H1 (cell line): Measurements from ENCODE around the gene FGD6. TPM values are rescaled to one million over a fixed set of nuclear protein-coding genes. Genes with fewer than 3 reads are reported as not detected.
A peak's percentile ranks its signal among the peaks of the same experiment; 100 is the strongest.

Experiments
- CTCF ChIA-PET: fragments of 300-600 bp; sonication (Branson Sonifier 250); formaldehyde crosslinking; loops from one replicate; lab custom pipeline; 2021; ENCODE audit not compliant: partially characterized antibody; lab: Charles Lee
- POLR2A ChIA-PET: fragments of 300-600 bp; sonication (Branson Sonifier 250); formaldehyde crosslinking; loops from one replicate; lab custom pipeline; 2021; ENCODE audit warnings: inconsistent platforms; ENCODE audit not compliant: partially characterized antibody; lab: Charles Lee
- DNase-seq, 2 experiments: peaks; one replicate each; pipeline versions ENCODE4 v3.0.0 to v3.0.0-alpha.2; 2010 to 2022; ENCODE audit warnings: low spot score in 2 of 2, low read depth in 1 of 2, mixed read lengths in 1 of 2
- FAIRE-seq: peaks from 2 replicates; lab custom pipeline; 2011; peaks lifted over from hg19 to GRCh38; lab: Jason Lieb, UNC
- H2AFZ ChIP-seq: 2 replicates; pipeline ENCODE4 v1.8.1; 2012; ENCODE audit warnings: low read length, inconsistent platforms
- H2AK5ac ChIP-seq: 2 replicates; pipeline ENCODE4 v1.6.1; 2013; ENCODE audit warnings: low read depth, low read length
- H2BK120ac ChIP-seq: replicated peaks from 2 replicates; pipeline ENCODE3; 2013; ENCODE audit warnings: low read depth, low read length, inconsistent platforms
- H2BK12ac ChIP-seq: 2 replicates; pipeline ENCODE4 v1.6.1; 2013; ENCODE audit warnings: low read depth, low read length
- H2BK15ac ChIP-seq: 2 replicates; pipeline ENCODE4 v1.6.1; 2013; ENCODE audit warnings: low read length
- H2BK20ac ChIP-seq: 2 replicates; pipeline ENCODE4 v1.6.1; 2013; ENCODE audit warnings: low read length
- H2BK5ac ChIP-seq: 2 replicates; pipeline ENCODE4 v1.6.1; 2013; ENCODE audit warnings: low read depth, low read length
- H3K14ac ChIP-seq: 2 replicates; pipeline ENCODE4 v1.6.1; 2013; ENCODE audit warnings: inconsistent platforms; ENCODE audit not compliant: insufficient read length
- H3K18ac ChIP-seq: 2 replicates; pipeline ENCODE4 v1.6.1; 2013; ENCODE audit warnings: low read length; ENCODE audit errors: extremely low read depth
- H3K23ac ChIP-seq: 2 replicates; pipeline ENCODE4 v1.6.1; 2013; ENCODE audit warnings: inconsistent platforms; ENCODE audit not compliant: insufficient read length
- H3K23me2 ChIP-seq: 2 replicates; pipeline ENCODE4 v1.6.1; 2013; ENCODE audit warnings: low read depth, low read length
- H3K27ac ChIP-seq: 2 replicates; pipeline ENCODE4 v1.6.1; 2011; ENCODE audit warnings: low read depth, low read length, inconsistent platforms
- H3K27me3 ChIP-seq, 4 experiments: replicated peaks in 1 of 4; 1 replicate in 1 of 4; 2 replicates in 3 of 4; pipeline versions ENCODE4 v1.6.1 to v1.8.1; 2011 to 2013; ENCODE audit warnings: low read length in 3 of 4, mild to moderate bottlenecking in 3 of 4, inconsistent platforms in 2 of 4, mixed read lengths in 2 of 4, moderate library complexity in 1 of 4; ENCODE audit not compliant: control insufficient read depth in 3 of 4, insufficient read depth in 3 of 4; ENCODE audit errors: extremely low read depth in 1 of 4
- H3K36me3 ChIP-seq, 4 experiments: 2 replicates each; pipeline versions ENCODE4 v1.6.1 to v1.8.1; 2011 to 2013; ENCODE audit warnings: mild to moderate bottlenecking in 4 of 4, low read length in 3 of 4, moderate library complexity in 2 of 4, control low read depth in 1 of 4, inconsistent platforms in 1 of 4; ENCODE audit not compliant: insufficient read depth in 4 of 4, control insufficient read depth in 2 of 4
- H3K4ac ChIP-seq: replicated peaks from 2 replicates; pipeline ENCODE3; 2013; ENCODE audit warnings: low read length, low read depth, mixed read lengths, inconsistent platforms; ENCODE audit not compliant: insufficient read length
- H3K4me1 ChIP-seq, 4 experiments: replicated peaks in 1 of 4; 1 replicate in 1 of 4; 2 replicates in 3 of 4; pipeline versions ENCODE4 v1.6.1 to v1.8.1; 2011 to 2013; ENCODE audit warnings: low read length in 3 of 4, inconsistent platforms in 2 of 4, mixed read lengths in 1 of 4; ENCODE audit not compliant: insufficient read depth in 4 of 4, control insufficient read depth in 3 of 4
- H3K4me2 ChIP-seq, 2 experiments: 2 replicates each; pipeline versions ENCODE4 v1.6.1 to v1.8.1; 2011 to 2013; ENCODE audit warnings: low read depth in 2 of 2, low read length in 2 of 2, control low read depth in 1 of 2, inconsistent platforms in 1 of 2, mild to moderate bottlenecking in 1 of 2; ENCODE audit not compliant: insufficient read depth in 1 of 2
- H3K4me3 ChIP-seq, 4 experiments: fragments of 200-600, 300-600 bp in 1 of 4; sonication (generic), shearing (Covaris generic), sonication (Bioruptor Twin) in 1 of 4; 2 replicates each; pipeline versions ENCODE4 v1.5.1 to v1.8.1; 2011 to 2016; ENCODE audit warnings: low read length in 4 of 4, low read depth in 3 of 4, control low read depth in 2 of 4, inconsistent platforms in 2 of 4, mild to moderate bottlenecking in 2 of 4, mixed read lengths in 1 of 4, moderate library complexity in 1 of 4; ENCODE audit not compliant: insufficient read depth in 2 of 4; ENCODE audit errors: extremely low read depth in 1 of 4
- H3K56ac ChIP-seq: replicated peaks from 2 replicates; pipeline ENCODE3; 2013; ENCODE audit warnings: low read depth, mild to moderate bottlenecking, mixed read lengths, low read length, inconsistent platforms; ENCODE audit not compliant: insufficient read length
- H3K79me1 ChIP-seq: 2 replicates; pipeline ENCODE4 v1.6.1; 2013; ENCODE audit warnings: low read depth, low read length, control low read depth
- H3K79me2 ChIP-seq, 2 experiments: 2 replicates each; pipeline versions ENCODE4 v1.6.1 to v1.8.1; 2012 to 2013; ENCODE audit warnings: low read length in 2 of 2, mild to moderate bottlenecking in 2 of 2, inconsistent platforms in 1 of 2; ENCODE audit not compliant: insufficient read depth in 2 of 2, control insufficient read depth in 1 of 2
- H3K9ac ChIP-seq, 4 experiments: replicated peaks in 1 of 4; 1 replicate in 1 of 4; 2 replicates in 3 of 4; pipeline versions ENCODE4 v1.6.1 to v1.8.1; 2011 to 2013; ENCODE audit warnings: low read depth in 3 of 4, low read length in 3 of 4, control low read depth in 2 of 4, mild to moderate bottlenecking in 2 of 4, moderate library complexity in 2 of 4, inconsistent platforms in 1 of 4; ENCODE audit errors: extremely low read depth in 1 of 4
- H3K9me3 ChIP-seq, 2 experiments: 2 replicates each; pipeline versions ENCODE4 v1.6.1 to v1.8.1; 2012 to 2013; ENCODE audit warnings: mild to moderate bottlenecking in 2 of 2, moderate library complexity in 2 of 2, control low read depth in 1 of 2, inconsistent platforms in 1 of 2, low read depth in 1 of 2, low read length in 1 of 2, mixed read lengths in 1 of 2; ENCODE audit not compliant: insufficient read depth in 2 of 2
- H4K20me1 ChIP-seq, 2 experiments: replicated peaks in 1 of 2; 2 replicates each; pipeline versions ENCODE3 to v1.8.1; 2011 to 2013; ENCODE audit warnings: inconsistent platforms in 2 of 2, low read length in 2 of 2, mild to moderate bottlenecking in 1 of 2; ENCODE audit not compliant: insufficient read depth in 2 of 2, control insufficient read depth in 1 of 2
- H4K5ac ChIP-seq: 2 replicates; pipeline ENCODE4 v1.6.1; 2013; ENCODE audit warnings: low read length, low read depth, mixed read lengths, inconsistent platforms; ENCODE audit not compliant: insufficient read length
- H4K8ac ChIP-seq: 2 replicates; pipeline ENCODE4 v1.8.0; 2013; ENCODE audit warnings: mild to moderate bottlenecking, moderate library complexity, low read length, inconsistent platforms; ENCODE audit not compliant: insufficient read depth; ENCODE audit errors: extremely low read depth
- H4K91ac ChIP-seq: replicated peaks from 2 replicates; pipeline ENCODE3; 2013; ENCODE audit warnings: low read length, mixed read lengths, inconsistent platforms; ENCODE audit not compliant: insufficient read length
- WGBS, 2 experiments: shearing (Covaris generic) in 1 of 2; methylation state at CpG; one replicate each; pipeline versions ENCODE4 v1.1.6 to v1.1.7; 2013 to 2015; ENCODE audit warnings: low lambda C conversion rate in 2 of 2, mixed read lengths in 2 of 2, inconsistent platforms in 1 of 2, low coverage in 1 of 2, missing lambda C conversion rate in 1 of 2; ENCODE audit not compliant: insufficient replicate concordance in 2 of 2, insufficient coverage in 1 of 2, insufficient read length in 1 of 2; ENCODE audit errors: extremely low coverage in 1 of 2, missing lambda C conversion rate in 1 of 2; 5-methylcytosine and 5-hydroxymethylcytosine counted together
- polyA plus RNA-seq, 7 experiments: library from polyadenylated mRNA; depleted of rRNA in 3 of 7; stranded (reverse) in 5 of 7; unstranded in 2 of 7; fragments of >200 nt in 5 of 7; fragments of 200-250 nt in 2 of 7; gene quantifications; 1 replicate in 5 of 7; 2 replicates in 1 of 7; 4 replicates in 1 of 7; pipeline versions ENCODE4 v1.2.1 to v1.2.3, GENCODE V29; 2011 to 2013; ENCODE audit warnings: missing spikeins in 2 of 7, mixed read lengths in 2 of 7
- total RNA-seq: library from RNA; stranded (reverse); fragmentation: NEBNext Ultra II Directional; extraction: Animal tissue kit (Norgen Biotek cat#: 25700); gene quantifications from 2 replicates; pipeline ENCODE4 v1.2.1, GENCODE V29; 2021

The FGD6 gene
- total and polyA plus RNA-seq, 2 of the 8 experiments (the other 6 are each of a cell fraction or from before 2014, with no cell fraction given), result 12.2 to 24.3 TPM

DNA sequence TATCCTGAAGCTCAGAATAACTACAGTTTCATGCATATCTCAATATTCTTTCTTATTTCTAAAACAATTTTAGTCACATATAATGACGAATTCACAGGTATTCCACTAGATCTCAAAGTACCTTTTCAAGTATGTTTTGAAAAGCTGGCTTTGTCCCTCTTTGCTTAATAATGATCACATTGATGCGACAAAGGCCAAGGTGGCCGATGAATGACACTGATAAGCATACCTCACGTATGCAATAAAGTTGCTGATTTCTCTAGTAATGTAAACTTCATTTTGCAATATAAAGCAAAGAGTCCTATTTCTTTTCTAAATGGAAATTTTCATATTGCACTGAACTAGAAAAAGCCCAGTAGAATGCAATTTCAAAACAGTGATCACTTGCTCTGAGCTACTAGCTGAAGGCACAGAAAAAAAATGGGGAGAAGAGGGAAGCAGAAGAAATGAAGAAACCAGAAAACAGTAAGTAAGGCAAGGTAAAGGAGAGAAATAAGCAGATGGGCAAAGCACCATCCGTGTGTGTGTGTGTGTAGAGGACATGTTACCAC lies 29.3 kb downstream of the FGD6 start:
- H3K23ac ChIP-seq, result no peak overlapping the region
- no peak overlapping the region for H2AK5ac ChIP-seq
- H3K23me2 ChIP-seq, result no peaks in the 10 kb centered on the region
- H3K79me1 ChIP-seq, result 0 out of 2 replicates have a peak, but pooled peaks cover under 1% of the 10 kb centered on the region
- H3K56ac ChIP-seq, result no peak overlapping the region
- FAIRE-seq, result no peak
- no peaks in the 10 kb centered on the region for H3K36me3 ChIP-seq
- no peak for DNase-seq
- no peak overlapping the region for H2BK120ac ChIP-seq
- ChIA-PET CTCF (interaction anchor here (0.6 to 2.2 kb wide), 9 partner anchors 11 to 365 kb away, joined by 3 to 5 read pairs (median 3); no protein-coding TSS in a partner anchor), POLR2A (interaction anchor here (0.6 to 2.2 kb wide), 4 partner anchors 29 to 75 kb away, joined by 3 to 6 read pairs (median 4); partner anchors contain the start of genes FGD6 and VEZT)
- no peaks in the 10 kb centered on the region for H4K20me1 ChIP-seq
- H3K4me2 ChIP-seq, result peak overlapping the region in 1 of 2 experiments; percentile 51; a peak in 2 of 4 replicates
- WGBS, 2 experiments, result 63% methylated on average over 5 of the region's 5 CpGs; no CpG with 5 or more reads in 1 of the 2 experiments
- no peak overlapping the region for H4K5ac ChIP-seq
- H4K8ac ChIP-seq, result no peak overlapping the region
- no peak overlapping the region for H2AFZ ChIP-seq
- H3K14ac ChIP-seq, result no peak overlapping the region
- no peak overlapping the region for H2BK15ac ChIP-seq
- no peak overlapping the region for H3K18ac ChIP-seq
- no peak overlapping the region; the same call in 1 of the 2 replicates for H2BK12ac ChIP-seq
- peaks cover 0 to 44% of the 10 kb centered on the region in 2 experiments; a peak in 2 of 4 replicates for H3K79me2 ChIP-seq
- no peaks in the 10 kb centered on the region for H3K9me3 ChIP-seq
- no peak overlapping the region for H3K4ac ChIP-seq
- no peak overlapping the region for H3K27ac ChIP-seq
- H3K4me1 ChIP-seq, result peaks cover 2 to 13% (median 8%) of the 10 kb centered on the region in 4 experiments; a peak in 5 of 7 replicates
- H3K27me3 ChIP-seq, result no peaks in the 10 kb centered on the region
- H3K4me3 ChIP-seq, result no peak overlapping the region
- no peak overlapping the region for H2BK20ac ChIP-seq
- peak overlapping the region; percentile 4 for H4K91ac ChIP-seq
- no peak overlapping the region for H2BK5ac ChIP-seq
- H3K9ac ChIP-seq, result no peak overlapping the region; a peak in 1 of 7 replicates
